NB4 (cell line): ENCODE results near the gene NMB.

Source experiments
- CTCF ChIP-seq: IDR thresholded peaks from one replicate; pipeline ENCODE4 v1.5.1; 2012; ENCODE audit warnings: low read depth, low read length
- POLR2A ChIP-seq: IDR thresholded peaks from 2 replicates; pipeline ENCODE4 v1.6.1; 2011; ENCODE audit warnings: mild to moderate bottlenecking; ENCODE audit not compliant: insufficient read length; ENCODE audit errors: extremely low read depth

GRCh38 chr15:84685304-84685703 is 27.3 kb upstream of the NMB start:
- TF ChIP-seq POLR2A (no peak), CTCF (no peak)
